Measurements from ENCODE around the gene SMAD2.

DNA sequence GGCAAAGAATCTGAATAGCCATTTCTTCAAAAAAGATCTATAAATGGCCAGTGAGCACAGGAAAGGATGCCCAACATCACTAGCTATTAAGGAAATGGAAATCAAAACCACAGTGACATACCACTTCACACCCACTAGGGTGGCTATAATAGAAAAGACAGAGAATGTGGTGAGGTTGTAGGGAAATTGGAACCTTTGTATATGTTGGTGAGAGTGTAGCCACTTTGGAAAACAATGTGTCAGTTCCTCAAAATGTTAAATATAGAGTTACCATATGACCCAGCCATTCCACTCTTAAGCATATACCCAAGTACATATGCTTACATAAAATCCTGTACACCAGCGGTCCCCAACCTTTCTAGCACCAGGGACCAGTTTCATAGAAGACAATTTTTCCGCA is 152.8 kb downstream of the SMAD2 start:
- TF ChIP-seq EZH2 (IDR thresholded peaks at IDR 0.05; ENCODE audit: insufficient read depth, poor library complexity, severe bottlenecking) (no peak), EZH2phosphoT487 (IDR thresholded peaks at IDR 0.05; ENCODE audit: insufficient read depth, low read depth) (no peak)

All from GM23248 (cell line).